HFFc6 (cell line): ENCODE data around the gene CD81. TPM values are rescaled to one million over a fixed set of nuclear protein-coding genes. Genes with fewer than 3 reads are reported as not detected.

Experiments used
- DNase-seq: peaks from one replicate; pipeline ENCODE4 v3.0.0-alpha.2; 2018
- H3K27ac Mint-ChIP-seq: 2 replicates; pipeline ENCODE4 v1.8.0; 2020; ENCODE audit warnings: mild to moderate bottlenecking, mixed read lengths
- H3K27me3 Mint-ChIP-seq: 2 replicates; pipeline ENCODE4 v1.8.0; 2021; ENCODE audit warnings: mild to moderate bottlenecking, moderate library complexity, mixed read lengths; ENCODE audit not compliant: insufficient read depth
- H3K36me3 Mint-ChIP-seq: 2 replicates; pipeline ENCODE4 v1.8.0; 2021; ENCODE audit warnings: low read depth, mixed read lengths
- H3K4me1 Mint-ChIP-seq: 2 replicates; pipeline ENCODE4 v1.8.0; 2020; ENCODE audit warnings: low read depth, mixed read lengths
- H3K4me3 Mint-ChIP-seq: 2 replicates; pipeline ENCODE4 v1.8.0; 2020; ENCODE audit warnings: mild to moderate bottlenecking, moderate library complexity, mixed read lengths
- H3K9me3 Mint-ChIP-seq: 2 replicates; pipeline ENCODE4 v1.8.0; 2020; ENCODE audit warnings: mild to moderate bottlenecking, mixed read lengths
- CTCF ChIP-seq: fragments of 200-600 bp; sonication (generic); IDR thresholded peaks from 2 replicates; pipeline ENCODE4 v1.5.0; 2021; ENCODE audit warnings: antibody characterized with exemption, mild to moderate bottlenecking
- total RNA-seq, 6 experiments: library from RNA; stranded (reverse); fragmentation: NEBNext Ultra II Directional; extraction: Animal tissue kit (Norgen Biotek cat#: 25700); gene quantifications; 2 replicates in 1 of 6; 3 replicates in 5 of 6; pipeline ENCODE4 v1.2.3, GENCODE V29; 2021

Gene CD81
- total RNA-seq, 6 experiments from 2014 or later: 540 to 738 (median 627) TPM

- no peak overlapping the region for H3K4me3 Mint-ChIP-seq
- no peak for TF ChIP-seq CTCF
- H3K36me3 Mint-ChIP-seq: no peaks in the 10 kb centered on the region
- H3K27me3 Mint-ChIP-seq: peaks cover 8% of the 10 kb centered on the region
- H3K27ac Mint-ChIP-seq: no peak overlapping the region
- DNase-seq: no peak
- H3K4me1 Mint-ChIP-seq: no peaks in the 10 kb centered on the region
- no peaks in the 10 kb centered on the region for H3K9me3 Mint-ChIP-seq
Observed at GRCh38 chr11:2436521-2437031, 59.5 kb downstream of the CD81 start.

- peaks cover 10% of the 10 kb centered on the region for H3K27me3 Mint-ChIP-seq
- no peaks in the 10 kb centered on the region for H3K4me1 Mint-ChIP-seq
- DNase-seq: no peak
- H3K36me3 Mint-ChIP-seq: no peaks in the 10 kb centered on the region
- TF ChIP-seq CTCF: no peak
- H3K27ac Mint-ChIP-seq: no peak overlapping the region
- no peak overlapping the region for H3K4me3 Mint-ChIP-seq
- H3K9me3 Mint-ChIP-seq: no peaks in the 10 kb centered on the region
Observed at GRCh38 chr11:2437516-2437915, 60.4 kb downstream of the CD81 start.

- TF ChIP-seq CTCF: no peak
- DNase-seq: no peak
- Mint-ChIP-seq H3K27me3 (peaks cover 17% of the 10 kb centered on the region), H3K36me3 (no peaks in the 10 kb centered on the region), H3K4me1 (no peaks in the 10 kb centered on the region), H3K4me3 (no peak overlapping the region), H3K27ac (no peak overlapping the region), H3K9me3 (peaks cover 5% of the 10 kb centered on the region; the same call in 1 of the 2 replicates)
Observed at GRCh38 chr11:2439820-2440219, 62.7 kb downstream of the CD81 start.

GRCh38 chr11:2440646-2441045 is 63.5 kb downstream of the CD81 start:
- H3K4me1 Mint-ChIP-seq: no peaks in the 10 kb centered on the region
- H3K27ac Mint-ChIP-seq: no peak overlapping the region
- TF ChIP-seq CTCF: no peak
- H3K27me3 Mint-ChIP-seq: peaks cover 20% of the 10 kb centered on the region
- H3K9me3 Mint-ChIP-seq: peaks cover 5% of the 10 kb centered on the region; the same call in 1 of the 2 replicates
- no peak overlapping the region for H3K4me3 Mint-ChIP-seq
- no peak for DNase-seq
- H3K36me3 Mint-ChIP-seq: no peaks in the 10 kb centered on the region

- H3K4me1 Mint-ChIP-seq: no peaks in the 10 kb centered on the region
- H3K36me3 Mint-ChIP-seq: no peaks in the 10 kb centered on the region
- no peak overlapping the region for H3K27ac Mint-ChIP-seq
- H3K4me3 Mint-ChIP-seq: no peak overlapping the region
- peaks cover 5% of the 10 kb centered on the region; the same call in 1 of the 2 replicates for H3K9me3 Mint-ChIP-seq
- peaks cover 20% of the 10 kb centered on the region for H3K27me3 Mint-ChIP-seq
- no peak for DNase-seq
- TF ChIP-seq CTCF: no peak
Observed at GRCh38 chr11:2441171-2441570, 64.1 kb downstream of the CD81 start.

- no peak overlapping the region for H3K27ac Mint-ChIP-seq
- H3K4me1 Mint-ChIP-seq: no peaks in the 10 kb centered on the region
- no peak for DNase-seq
- H3K27me3 Mint-ChIP-seq: peaks cover 24% of the 10 kb centered on the region
- H3K36me3 Mint-ChIP-seq: no peaks in the 10 kb centered on the region
- peaks cover 5% of the 10 kb centered on the region; the same call in 1 of the 2 replicates for H3K9me3 Mint-ChIP-seq
- no peak overlapping the region for H3K4me3 Mint-ChIP-seq
- TF ChIP-seq CTCF: no peak
Observed at GRCh38 chr11:2442589-2442988, 65.5 kb downstream of the CD81 start.
